Measurements from ENCODE around the gene SLC39A5. TPM values are rescaled to one million over a fixed set of nuclear protein-coding genes. Genes with fewer than 3 reads are reported as not detected.

The SLC39A5 gene
- total and polyA plus RNA-seq, 2 of the 13 experiments (the other 11 are each of a cell fraction or from before 2014, with no cell fraction given) = 59.7 to 101 TPM

DNA sequence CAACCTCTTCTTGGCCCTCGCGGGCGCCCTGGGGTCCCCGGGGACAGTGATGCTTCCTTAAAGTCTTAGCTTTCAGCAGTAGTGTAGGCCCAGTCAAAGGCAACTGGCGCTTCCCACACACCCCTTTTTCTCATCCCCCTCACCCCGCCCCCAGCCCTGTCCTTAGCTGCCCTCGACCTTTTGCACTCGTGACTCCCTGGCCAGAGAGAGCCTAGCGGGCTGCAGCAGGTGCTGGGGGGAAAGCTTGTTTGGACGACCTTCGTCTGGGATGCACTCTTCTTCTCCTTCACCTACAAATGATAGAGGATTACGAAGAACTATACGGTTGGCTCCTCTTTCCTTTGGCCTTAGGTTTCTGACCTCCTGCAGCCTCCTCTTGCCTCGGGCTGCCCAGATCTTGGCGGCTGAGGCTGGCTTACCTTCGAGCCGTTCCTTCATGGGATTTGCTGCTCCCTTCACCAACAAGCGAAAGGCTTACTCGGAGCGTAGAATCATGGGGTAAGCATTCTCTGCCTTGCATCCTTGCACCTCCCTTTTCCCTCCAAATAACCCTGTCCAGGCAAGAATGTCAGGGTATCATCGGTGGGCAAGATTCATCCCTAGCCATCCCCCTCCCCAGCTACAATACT is 37.7 kb downstream of the SLC39A5 start:
- DNase-seq (ENCODE audit: low spot score) (peak; percentile 44), ATAC-seq (peak; percentile 60), FAIRE-seq (peak; percentile 65)
- CTCF ChIA-PET (ENCODE audit: low intra/inter-chr PET ratio, low total read pairs) = interaction anchor here (1.4 kb wide), 1 partner anchor 9 kb away, joined by 6 read pairs; the partner anchor contains the start of gene ANKRD52
- POLR2A ChIA-PET = interaction anchor here (0.6 to 3.7 kb wide), 23 partner anchors 8 to 203 kb away, joined by 3 to 47 read pairs (median 5); partner anchors contain the start of genes ANKRD52, CNPY2, CS and IL23A
- Histone ChIP-seq H3K27ac (ENCODE audit: extremely low read length, insufficient read depth, low read length) (peak overlapping the region; percentile 82), H3K36me3 (replicated peaks in 1 of 2; ENCODE audit: control insufficient read depth in 1 of 2, insufficient read depth in 2 of 2, low read length in 2 of 2) (peaks cover 6 to 14% of the 10 kb centered on the region in 2 experiments; a peak in 3 of 5 replicates), H3K4me1 (ENCODE audit: insufficient read depth, low read length) (peaks cover 15% of the 10 kb centered on the region), H3K27me3 (ENCODE audit: control insufficient read depth in 1 of 2, insufficient read depth in 2 of 2, low read length in 2 of 2) (no peaks in the 10 kb centered on the region; a peak in 1 of 5 replicates), H4K20me1 (ENCODE audit: insufficient read depth, low read length) (no peaks in the 10 kb centered on the region), H3K9me3 (ENCODE audit: low read length) (no peaks in the 10 kb centered on the region), H3K9ac (ENCODE audit: insufficient read depth, low read depth, low read length) (peak overlapping the region; percentile 69), H3K4me3 (replicated peaks in 1 of 3; ENCODE audit: insufficient read depth in 1 of 3, low read depth in 2 of 3, low read length in 3 of 3) (peak overlapping the region; percentile 54 to 91 (median 83); a peak in 5 of 6 replicates), H3K79me2 (ENCODE audit: insufficient read depth, low read length) (no peaks in the 10 kb centered on the region), H3K4me2 (ENCODE audit: low read depth, low read length) (peak overlapping the region; percentile 99), H2AFZ (ENCODE audit: low read length) (no peak overlapping the region)
- 22% methylated on average over 15 of the region's 21 CpGs for WGBS (ENCODE audit: low lambda C conversion rate)
- intact Hi-C loops (cut with micrococcal nuclease; ENCODE audit: unreplicated experiment) (loop anchor here (2.0 kb wide), 2 partner anchors 19 to 75 kb away; no protein-coding TSS in a partner anchor), in situ Hi-C loops (cut with HindIII; ENCODE audit: extremely low pct_ligation_motif_present, low pct_unique_long_range_greater_than_20kb) (no loop called here)
- BruUV-seq (replicated peaks) = no TSS peak
- TF ChIP-seq ZBTB7B (CRISPR knock-in tag; IDR thresholded peaks at IDR 0.05) (0 out of 2 replicates have a peak, but pooled peaks have one; percentile 9), CENPX (CRISPR knock-in tag; IDR thresholded peaks at IDR 0.05) (no peak), ZNF430 (CRISPR knock-in tag; IDR thresholded peaks at IDR 0.05) (peak; percentile 10; the same call in 1 of the 2 replicates), RXRB (CRISPR knock-in tag; IDR thresholded peaks at IDR 0.05; ENCODE audit: borderline replicate concordance) (peak; percentile 97), NCOA2 (CRISPR knock-in tag; IDR thresholded peaks at IDR 0.05) (peak; percentile 51; the same call in 1 of the 2 replicates), ASH2L (IDR thresholded peaks at IDR 0.05; ENCODE audit: insufficient read length, low read depth, low read length) (peak; percentile 18), ZNF263 (CRISPR knock-in tag; IDR thresholded peaks at IDR 0.05) (0 out of 2 replicates have a peak, but pooled peaks have one; percentile 69), NR2F1 (CRISPR knock-in tag; IDR thresholded peaks at IDR 0.05) (peak; percentile 69 to 87; a peak in 2 of 4 replicates), TBX3 (IDR thresholded peaks at IDR 0.05; ENCODE audit: borderline replicate concordance) (no peak), ZNF572 (CRISPR knock-in tag; IDR thresholded peaks at IDR 0.05) (peak; percentile 80; the same call in 1 of the 2 replicates), EP300 (IDR thresholded peaks at IDR 0.05; ENCODE audit: low read depth in 2 of 2, low read length in 2 of 2) (0 out of 4 replicates have a peak, but pooled peaks of 1 of the 2 experiments have one; percentile 15), EP300 (CRISPR knock-in tag; IDR thresholded peaks at IDR 0.05; ENCODE audit: borderline replicate concordance) (no peak), HDAC2 (CRISPR knock-in tag; IDR thresholded peaks at IDR 0.05) (no peak), ZSCAN31 (CRISPR knock-in tag; IDR thresholded peaks at IDR 0.05; ENCODE audit: low read depth) (no peak), BCL6 (CRISPR knock-in tag; IDR thresholded peaks at IDR 0.05) (peak; percentile 22; the same call in 1 of the 2 replicates), ESRRA (CRISPR knock-in tag; IDR thresholded peaks at IDR 0.05; ENCODE audit: low read depth) (peak; percentile 83)
- TF ChIP-seq, protein P1, sequence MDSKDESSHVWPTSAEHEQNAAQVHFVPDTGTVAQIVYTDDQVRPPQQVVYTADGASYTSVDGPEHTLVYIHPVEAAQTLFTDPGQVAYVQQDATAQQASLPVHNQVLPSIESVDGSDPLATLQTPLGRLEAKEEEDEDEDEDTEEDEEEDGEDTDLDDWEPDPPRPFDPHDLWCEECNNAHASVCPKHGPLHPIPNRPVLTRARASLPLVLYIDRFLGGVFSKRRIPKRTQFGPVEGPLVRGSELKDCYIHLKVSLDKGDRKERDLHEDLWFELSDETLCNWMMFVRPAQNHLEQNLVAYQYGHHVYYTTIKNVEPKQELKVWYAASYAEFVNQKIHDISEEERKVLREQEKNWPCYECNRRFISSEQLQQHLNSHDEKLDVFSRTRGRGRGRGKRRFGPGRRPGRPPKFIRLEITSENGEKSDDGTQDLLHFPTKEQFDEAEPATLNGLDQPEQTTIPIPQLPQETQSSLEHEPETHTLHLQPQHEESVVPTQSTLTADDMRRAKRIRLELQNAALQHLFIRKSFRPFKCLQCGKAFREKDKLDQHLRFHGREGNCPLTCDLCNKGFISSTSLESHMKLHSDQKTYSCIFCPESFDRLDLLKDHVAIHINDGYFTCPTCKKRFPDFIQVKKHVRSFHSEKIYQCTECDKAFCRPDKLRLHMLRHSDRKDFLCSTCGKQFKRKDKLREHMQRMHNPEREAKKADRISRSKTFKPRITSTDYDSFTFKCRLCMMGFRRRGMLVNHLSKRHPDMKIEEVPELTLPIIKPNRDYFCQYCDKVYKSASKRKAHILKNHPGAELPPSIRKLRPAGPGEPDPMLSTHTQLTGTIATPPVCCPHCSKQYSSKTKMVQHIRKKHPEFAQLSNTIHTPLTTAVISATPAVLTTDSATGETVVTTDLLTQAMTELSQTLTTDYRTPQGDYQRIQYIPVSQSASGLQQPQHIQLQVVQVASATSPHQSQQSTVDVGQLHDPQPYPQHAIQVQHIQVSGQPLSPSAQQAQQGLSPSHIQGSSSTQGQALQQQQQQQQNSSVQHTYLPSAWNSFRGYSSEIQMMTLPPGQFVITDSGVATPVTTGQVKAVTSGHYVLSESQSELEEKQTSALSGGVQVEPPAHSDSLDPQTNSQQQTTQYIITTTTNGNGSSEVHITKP (CRISPR knock-in tag; IDR thresholded peaks at IDR 0.05; ENCODE audit: low read depth) = no peak
- TF ChIP-seq, protein P2, sequence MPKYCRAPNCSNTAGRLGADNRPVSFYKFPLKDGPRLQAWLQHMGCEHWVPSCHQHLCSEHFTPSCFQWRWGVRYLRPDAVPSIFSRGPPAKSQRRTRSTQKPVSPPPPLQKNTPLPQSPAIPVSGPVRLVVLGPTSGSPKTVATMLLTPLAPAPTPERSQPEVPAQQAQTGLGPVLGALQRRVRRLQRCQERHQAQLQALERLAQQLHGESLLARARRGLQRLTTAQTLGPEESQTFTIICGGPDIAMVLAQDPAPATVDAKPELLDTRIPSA (CRISPR knock-in tag; IDR thresholded peaks at IDR 0.05; ENCODE audit: borderline replicate concordance) = no peak
- TF ChIP-seq, protein P3, sequence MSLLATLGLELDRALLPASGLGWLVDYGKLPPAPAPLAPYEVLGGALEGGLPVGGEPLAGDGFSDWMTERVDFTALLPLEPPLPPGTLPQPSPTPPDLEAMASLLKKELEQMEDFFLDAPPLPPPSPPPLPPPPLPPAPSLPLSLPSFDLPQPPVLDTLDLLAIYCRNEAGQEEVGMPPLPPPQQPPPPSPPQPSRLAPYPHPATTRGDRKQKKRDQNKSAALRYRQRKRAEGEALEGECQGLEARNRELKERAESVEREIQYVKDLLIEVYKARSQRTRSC (CRISPR knock-in tag; IDR thresholded peaks at IDR 0.05; ENCODE audit: low read depth) = no peak

Measured in HepG2 (cell line).